Measurements from ENCODE around the gene TMEM164.

The TMEM164 gene

DNA sequence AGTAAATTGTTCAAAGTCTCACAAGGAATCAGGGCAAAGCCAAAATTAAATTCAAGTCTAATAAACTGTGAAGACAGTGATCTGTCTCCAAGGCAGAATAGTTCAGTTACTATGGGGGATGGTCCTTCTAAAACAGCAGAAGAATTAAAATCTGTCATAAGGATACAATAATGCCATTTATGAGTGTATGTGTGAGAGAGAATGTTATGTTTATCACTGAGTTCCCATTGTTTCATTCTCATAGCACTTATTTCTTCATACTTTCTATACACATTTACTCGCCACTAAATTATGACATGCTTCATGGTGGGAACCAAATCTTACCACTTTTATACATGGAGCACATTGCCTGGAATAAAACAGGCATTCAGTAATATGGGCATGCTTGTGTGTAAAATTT lies 212.5 kb downstream of the TMEM164 start:
- DNase-seq, result no peak

DNA sequence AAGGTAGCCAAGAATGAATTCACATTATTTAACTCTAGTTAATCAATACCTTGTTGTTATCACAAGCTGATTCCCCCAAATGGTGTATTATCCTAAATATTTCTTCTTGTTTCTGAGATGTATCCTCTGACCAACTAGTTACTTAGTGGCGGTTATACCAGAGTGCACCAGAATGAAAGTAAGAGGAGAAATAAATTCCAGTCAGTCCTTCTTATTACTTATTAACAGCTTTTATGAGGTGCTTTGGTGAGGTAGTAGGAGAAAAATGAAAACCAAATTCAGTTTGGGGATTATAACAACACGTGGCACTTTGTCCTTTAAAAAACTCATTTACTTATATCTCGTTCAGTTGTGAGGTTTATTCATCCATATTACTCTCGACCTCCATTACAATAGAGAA lies 213.1 kb downstream of the TMEM164 start:
- no peak for DNase-seq

DNA sequence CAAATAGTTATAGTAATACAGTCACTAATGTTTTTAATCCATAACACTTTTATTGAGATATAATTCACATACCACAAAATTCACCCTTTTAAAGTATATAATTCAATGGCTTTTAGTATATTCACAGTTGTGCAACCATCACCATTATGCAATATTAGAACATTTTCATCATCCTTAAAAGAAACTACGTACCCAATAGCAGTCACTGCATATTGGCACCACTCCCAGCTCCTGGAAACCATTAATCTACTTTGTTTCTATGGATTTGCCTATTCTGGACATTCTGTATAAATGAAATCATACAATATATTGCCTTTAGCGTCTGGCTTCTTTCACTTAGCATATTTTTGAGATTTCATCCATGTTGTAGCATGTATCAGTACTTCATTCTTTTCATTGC lies 215.7 kb downstream of the TMEM164 start:
- DNase-seq, result no peak

DNA sequence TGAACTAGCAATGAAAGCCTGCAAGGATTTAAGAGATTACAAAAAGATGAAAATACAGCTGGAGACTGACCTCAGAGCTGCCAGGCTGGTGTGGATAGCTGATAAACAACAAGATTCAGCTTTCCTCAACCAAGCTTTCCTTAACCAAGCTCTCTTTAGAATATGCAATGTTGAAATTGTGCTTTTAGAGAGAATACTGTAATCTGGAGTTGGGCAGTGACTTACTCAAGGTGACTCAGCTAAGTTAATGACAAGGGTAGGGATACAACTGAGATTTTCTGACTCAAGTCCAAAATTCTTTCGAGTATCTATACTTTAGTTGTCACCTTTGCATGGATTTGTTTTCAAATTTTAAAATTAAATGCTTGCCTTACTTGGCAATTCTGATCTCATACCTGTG lies 217.0 kb downstream of the TMEM164 start:
- DNase-seq, result no peak

DNA sequence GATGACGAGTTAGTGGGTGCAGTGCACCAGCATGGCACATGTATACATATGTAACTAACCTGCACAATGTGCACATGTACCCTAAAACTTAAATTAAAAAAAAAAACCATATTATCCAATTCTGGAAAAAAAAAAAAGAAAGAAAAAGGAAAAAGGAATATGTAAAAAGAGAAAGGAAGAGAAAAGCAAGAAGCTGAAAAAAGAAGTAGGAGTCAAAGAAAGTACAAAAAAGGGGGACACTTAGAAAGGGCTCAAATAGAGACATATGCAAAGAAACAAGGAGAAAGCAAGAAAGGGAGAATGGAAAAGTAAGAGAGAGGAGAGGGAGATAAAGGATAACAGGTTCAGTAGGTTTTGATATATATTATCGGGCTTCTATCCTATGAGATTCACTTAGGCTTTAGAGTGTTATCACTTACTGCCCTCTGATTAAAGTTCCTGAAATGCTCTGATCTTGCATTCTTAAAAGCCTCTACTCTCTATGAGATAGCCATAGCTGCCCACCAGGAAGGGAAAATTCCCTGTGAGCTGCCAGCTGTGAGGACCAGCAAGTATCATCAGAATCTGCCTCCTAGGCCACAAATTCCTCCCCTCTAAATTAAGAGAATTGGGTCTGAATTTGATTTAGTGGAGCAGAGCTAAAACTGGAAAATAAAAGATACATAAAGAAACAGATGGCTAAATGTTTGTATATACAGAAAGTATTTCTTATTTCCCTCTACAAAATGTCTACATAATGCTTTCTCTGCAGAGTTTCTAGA lies 219.8 kb downstream of the TMEM164 start:
- no peak for DNase-seq

DNA sequence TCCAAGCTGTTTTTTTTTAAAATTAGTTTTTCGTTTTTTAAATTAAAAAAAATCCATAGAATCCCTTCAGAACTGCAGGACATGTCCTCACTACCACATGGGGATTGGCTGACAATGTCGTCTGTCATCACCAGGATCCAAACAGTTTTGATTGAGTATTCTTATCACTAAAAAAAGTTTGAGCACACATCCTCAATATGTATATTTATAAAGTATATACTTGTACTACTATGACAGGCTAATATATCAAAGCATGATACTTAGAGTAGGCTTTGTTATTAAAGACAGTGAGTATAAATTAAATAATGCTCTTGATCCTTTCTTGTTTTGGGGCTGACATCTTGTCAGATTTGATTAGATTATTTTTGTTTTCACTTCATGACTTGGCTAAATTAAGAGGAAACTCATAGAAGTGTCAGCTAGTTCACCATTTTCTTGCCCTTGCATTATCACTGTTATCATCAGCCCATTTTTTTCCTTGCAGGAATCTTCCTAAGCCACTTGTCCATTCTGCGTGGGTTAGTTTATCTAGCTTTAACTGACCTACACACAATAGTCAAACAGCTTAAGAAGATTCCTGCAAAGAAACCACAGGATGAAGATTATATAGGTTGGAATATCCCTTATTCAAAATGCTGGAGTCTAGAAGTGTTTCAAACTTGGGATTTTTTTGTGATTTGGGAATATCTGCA lies 222.2 kb downstream of the TMEM164 start:
- DNase-seq, result no peak

DNA sequence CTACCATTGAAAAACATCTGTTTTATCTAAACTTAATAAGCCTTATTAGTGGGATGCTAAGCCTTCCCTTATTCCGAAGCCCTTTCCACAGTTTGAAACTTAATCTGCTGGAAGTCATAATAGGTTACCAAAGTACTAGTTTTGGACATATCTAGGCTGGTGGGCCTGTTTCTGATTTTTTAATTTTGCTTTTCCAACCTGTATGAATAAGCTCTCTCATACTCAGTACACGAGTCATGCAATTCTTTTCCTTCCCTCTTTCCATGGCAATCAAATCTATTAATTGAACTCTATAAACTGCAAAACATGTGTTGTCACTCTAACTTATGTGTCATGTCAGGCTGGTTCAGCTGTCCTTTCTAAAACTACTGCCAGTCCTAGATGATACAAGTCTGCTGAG lies 224.0 kb downstream of the TMEM164 start:
- DNase-seq, result no peak

Data from NCI-H2107 (cell line).